Skeletal muscle cell (primary cell): Measurements from ENCODE around the gene PACRG.
"Not testable (repeated sequence)": the region's sequence is repeated elsewhere in the genome, so short reads cannot be mapped to it uniquely, and the experiment has no call there.

Source experiments
- DNase-seq: peaks from one replicate; pipeline ENCODE4 v3.0.0-alpha.2; 2010; ENCODE audit warnings: low read depth
- H3K4me3 ChIP-seq: 2 replicates; pipeline ENCODE4 v1.5.1; 2011; ENCODE audit warnings: low read depth, mild to moderate bottlenecking, control low read depth, low read length, moderate library complexity

PACRG gene

DNA sequence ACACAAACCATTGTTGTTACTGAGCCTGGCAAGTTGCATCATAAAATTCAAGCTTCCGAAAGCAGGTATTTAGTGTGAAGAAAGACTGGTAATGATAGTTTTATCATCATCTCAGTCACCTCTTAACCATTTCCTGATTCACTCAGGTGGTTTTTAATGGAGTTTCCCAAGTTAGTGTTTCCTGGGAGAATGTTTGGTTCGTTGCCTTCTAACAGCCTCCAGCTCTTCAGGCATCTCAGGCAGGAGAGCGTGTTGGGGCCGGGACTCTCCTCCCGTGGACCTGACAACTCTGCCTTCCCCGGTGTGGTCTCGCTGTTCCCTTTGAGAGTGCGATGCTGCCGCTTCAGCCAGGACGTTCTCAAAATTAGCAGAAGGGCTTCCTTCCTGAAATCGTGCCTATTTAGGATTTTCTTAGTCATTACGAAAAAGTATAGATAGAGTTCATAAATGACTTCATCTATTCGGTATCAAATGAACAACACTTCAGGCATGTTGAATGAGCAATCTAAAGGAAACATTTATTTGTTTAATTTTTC is 581.8 kb downstream of the PACRG start:
- DNase-seq, result no peak
- no peak overlapping the region for H3K4me3 ChIP-seq

DNA sequence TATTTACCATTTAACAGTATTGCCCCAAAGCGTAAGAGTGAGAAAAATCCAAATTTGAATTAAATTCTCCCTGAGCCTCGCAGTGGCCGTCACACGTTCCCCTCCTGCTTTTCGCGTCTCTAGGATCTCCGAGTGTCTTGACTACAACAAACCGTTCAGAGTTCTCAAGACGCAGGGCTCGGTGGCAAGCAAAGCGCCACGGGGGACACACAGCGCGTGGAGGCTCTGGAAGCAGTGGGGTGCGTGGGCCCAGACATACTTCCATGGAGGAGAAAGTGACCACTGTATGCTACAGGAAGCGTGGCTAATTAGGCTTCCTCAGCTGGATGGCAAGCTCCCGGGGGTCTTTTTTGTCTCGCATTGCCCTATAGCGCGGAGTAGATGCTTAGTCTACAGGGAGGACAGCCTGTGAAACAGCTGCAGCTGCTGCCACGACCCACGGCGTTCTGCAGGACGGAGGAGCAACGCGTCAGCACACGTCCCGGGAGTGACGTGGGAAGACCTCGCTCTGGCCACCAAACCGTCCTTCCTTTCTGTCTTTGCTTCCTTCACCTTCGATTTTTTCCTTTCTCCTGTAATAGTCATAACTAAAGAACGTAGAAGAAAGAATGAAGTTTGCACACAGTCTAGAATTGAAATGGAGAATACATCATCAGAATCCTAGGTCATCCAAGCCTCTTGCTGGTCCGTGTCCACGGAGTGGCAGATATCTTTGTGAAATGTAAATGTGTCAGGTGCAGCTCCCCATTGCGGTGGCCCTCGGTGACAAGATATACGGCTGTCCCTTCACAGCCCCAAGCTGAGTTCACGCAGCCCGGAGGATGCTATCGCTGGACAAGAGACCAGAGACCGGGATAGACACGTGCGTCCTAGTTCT is 582.6 kb downstream of the PACRG start:
- H3K4me3 ChIP-seq, result no peak overlapping the region
- no peak for DNase-seq

DNA sequence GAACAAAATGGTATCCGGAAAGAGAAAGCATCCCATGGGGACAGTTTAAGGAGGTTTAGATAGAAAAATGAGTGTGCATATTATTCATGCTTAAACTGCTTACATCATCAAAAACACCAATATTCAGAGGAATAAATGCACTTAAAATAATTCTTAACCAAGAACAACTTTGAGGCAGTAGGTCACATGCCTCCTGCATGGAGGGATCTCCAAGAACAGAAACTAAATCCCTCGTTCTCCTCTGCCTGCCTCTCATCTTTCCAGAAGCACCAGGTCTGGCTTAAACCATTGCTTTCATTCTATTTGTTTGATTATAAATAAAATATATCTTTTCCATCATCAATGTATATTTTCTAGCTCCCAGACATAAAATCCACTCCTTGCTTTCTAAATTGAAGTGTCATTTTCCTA is 583.2 kb downstream of the PACRG start:
- no peak for DNase-seq

DNA sequence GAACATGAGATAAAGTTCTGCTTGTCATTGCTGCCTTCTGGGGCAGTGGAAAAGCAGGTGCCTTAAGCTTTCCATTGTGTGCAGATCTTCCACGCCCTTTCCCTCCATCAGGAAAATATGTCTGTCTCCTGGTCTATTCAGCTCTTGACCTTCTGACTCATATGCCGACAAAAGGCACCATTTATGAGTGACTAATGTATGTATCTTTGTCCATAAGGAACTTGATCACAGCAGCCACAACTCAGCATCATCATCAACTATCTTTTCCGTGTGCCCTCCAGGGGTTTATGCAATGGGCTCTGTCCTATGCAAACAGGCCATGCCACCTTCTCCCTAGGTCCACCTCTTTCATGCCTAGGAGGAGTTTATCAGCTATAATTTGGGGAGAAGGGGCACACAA is 584.1 kb downstream of the PACRG start:
- H3K4me3 ChIP-seq, result no peak overlapping the region
- DNase-seq, result no peak

More for the DNA sequence above, 583.2 kb downstream of the PACRG start:
- no peak overlapping the region for H3K4me3 ChIP-seq

DNA sequence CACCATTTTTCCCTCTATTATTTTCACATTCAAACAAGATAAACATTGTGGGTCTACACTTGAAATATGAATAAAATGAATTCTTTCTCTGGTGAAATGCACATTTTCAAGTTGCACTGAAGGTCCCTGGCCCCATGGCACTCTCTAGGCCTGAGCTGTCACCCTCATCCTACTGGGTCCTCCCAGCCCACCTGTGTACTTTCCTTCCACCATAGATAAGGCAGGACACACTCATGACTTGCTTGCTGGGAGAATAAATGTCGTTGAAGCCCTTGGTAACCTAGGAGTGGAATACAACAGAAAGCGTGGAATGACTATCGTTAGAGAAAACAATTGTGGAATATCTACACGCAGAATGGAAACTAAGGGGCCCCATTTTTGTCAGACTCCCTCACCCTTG is 585.8 kb downstream of the PACRG start:
- no peak overlapping the region for H3K4me3 ChIP-seq
- no peak for DNase-seq

DNA sequence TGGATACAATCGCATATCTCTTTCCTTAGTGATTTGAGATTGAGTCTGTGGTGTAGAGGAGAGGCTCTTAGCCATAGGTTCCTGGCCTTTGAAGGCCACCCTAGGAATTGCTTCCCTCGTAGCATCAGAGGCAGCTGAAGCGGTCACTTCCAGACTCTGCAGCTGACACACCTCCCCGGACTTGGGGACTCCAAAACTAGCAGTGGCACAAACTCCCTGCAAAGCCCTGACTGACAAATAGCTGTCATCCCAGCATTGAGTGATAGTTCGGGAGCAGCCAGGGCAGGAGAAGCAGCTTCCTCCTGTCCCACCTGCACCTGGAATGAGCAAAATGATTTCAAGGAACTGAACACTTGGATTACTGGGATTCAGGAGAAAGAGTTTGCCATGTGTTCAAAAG is 586.2 kb downstream of the PACRG start:
- H3K4me3 ChIP-seq, result no peak overlapping the region
- no peak for DNase-seq

DNA sequence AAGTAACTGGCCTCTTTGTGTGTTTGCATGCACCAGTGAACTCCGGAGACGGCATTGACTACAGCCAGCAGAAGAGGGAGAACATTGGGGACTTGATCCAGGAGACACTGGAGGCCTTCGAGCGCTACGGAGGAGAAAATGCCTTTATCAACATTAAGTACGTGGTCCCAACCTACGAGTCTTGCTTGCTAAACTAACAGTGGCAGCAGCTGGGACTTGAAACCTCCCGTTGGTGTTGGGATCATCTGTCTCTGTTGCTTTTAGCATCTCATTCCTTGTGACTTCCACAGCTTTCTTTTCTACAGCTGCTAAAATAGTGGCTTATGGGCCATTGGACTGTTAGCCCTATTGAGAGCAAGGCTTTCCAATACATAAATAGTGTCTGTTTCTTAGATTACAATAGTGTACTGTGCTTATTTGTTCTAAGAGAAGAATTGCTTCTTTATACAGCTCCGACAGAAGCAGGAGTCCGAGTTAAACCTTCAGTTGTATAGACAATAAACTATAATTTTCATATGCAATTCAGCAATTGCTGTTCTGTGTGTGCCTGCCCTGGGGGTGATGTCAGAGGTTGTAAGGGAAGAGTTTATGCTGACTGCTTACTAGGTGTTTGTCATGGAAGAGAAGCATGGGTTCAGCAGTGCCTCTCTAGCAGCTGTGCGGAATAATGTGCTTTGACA is 587.2 kb downstream of the PACRG start:
- H3K4me3 ChIP-seq, result no peak overlapping the region
- no peak for DNase-seq

DNA sequence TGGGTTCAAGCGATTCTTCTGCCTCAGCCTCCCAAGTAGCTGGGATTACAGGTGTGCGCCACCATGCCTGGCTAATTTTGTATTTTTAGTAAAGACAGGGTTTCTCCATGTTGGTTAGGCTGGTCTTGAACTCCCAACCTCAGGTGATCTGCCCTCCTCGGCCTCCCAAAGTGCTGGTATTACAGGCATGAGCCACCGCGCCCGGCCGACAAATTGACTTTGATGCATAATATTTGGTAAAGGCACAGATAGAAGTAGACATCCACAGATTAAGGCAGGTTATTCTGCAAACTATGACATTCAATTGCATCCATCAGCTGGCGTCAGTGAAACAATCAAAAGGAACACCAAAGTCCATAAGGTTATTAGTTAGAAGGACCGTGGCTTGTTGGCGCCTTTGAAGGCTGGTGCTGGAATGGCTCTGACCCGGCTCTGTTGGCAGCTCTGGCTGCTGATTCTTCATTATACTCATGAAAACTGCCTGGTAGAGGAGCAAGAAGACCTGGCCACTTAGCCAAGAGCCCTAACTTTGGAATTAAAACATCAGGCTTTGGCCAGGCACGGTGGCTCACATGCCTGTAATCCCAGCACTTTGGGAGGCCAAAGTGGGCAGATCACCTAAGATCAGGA is 589.2 kb downstream of the PACRG start:
- not testable (repeated sequence) for DNase-seq, H3K4me3 ChIP-seq

GRCh38 chr6:163318071-163318786 is 590.5 kb downstream of the PACRG start:
- H3K4me3 ChIP-seq, result no peak overlapping the region
- DNase-seq, result no peak

- DNase-seq, result no peak
These were observed 592.0 kb downstream of the PACRG start for GRCh38 chr6:163319609-163320366.

GRCh38 chr6:163320402-163320801 is 592.6 kb downstream of the PACRG start:
- no peak overlapping the region for H3K4me3 ChIP-seq
- DNase-seq, result no peak

More at GRCh38 chr6:163319609-163320366, 592.0 kb downstream of the PACRG start:
- no peak overlapping the region for H3K4me3 ChIP-seq

DNA sequence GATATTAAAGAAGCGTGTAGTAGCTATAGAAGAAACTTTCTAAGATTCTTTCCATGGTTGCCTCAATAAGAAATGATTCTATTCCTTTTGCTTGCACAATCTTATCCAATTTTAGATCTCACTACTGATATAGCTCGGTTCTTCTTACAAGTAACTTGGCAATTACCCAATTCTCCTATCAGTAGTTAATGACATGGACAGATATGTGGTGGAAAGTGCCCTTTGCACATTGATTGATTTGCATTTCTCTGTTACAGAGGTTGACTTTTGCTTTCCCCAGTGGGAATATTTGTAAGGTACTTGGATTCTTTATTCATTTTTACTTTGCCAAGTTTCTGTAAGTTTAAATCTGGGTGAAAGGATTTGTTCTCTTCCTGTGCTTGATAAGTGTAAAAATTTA is 593.0 kb downstream of the PACRG start:
- H3K4me3 ChIP-seq, result no peak overlapping the region
- DNase-seq, result no peak

GRCh38 chr6:163321717-163322116 is 593.9 kb downstream of the PACRG start:
- DNase-seq, result no peak
- H3K4me3 ChIP-seq, result no peak overlapping the region

- DNase-seq, result no peak
- H3K4me3 ChIP-seq, result no peak overlapping the region
These were observed 595.5 kb downstream of the PACRG start for GRCh38 chr6:163323274-163323673.

GRCh38 chr6:163323705-163324104 is 595.9 kb downstream of the PACRG start:
- no peak overlapping the region for H3K4me3 ChIP-seq
- DNase-seq, result no peak

- no peak for DNase-seq
- H3K4me3 ChIP-seq, result no peak overlapping the region
These were observed 596.5 kb downstream of the PACRG start for GRCh38 chr6:163324326-163324687.

GRCh38 chr6:163324688-163325389 is 597.1 kb downstream of the PACRG start:
- no peak overlapping the region for H3K4me3 ChIP-seq
- no peak for DNase-seq

GRCh38 chr6:163325390-163325784 is 597.6 kb downstream of the PACRG start:
- no peak overlapping the region for H3K4me3 ChIP-seq
- DNase-seq, result no peak
